ENCODE measurements around the gene C5. TPM values are rescaled to one million over a fixed set of nuclear protein-coding genes. Genes with fewer than 3 reads are reported as not detected.

The C5 gene
- polyA plus RNA-seq, 3 donors: 2.7 to 14.1 (median 3.0) TPM

- H3K27ac ChIP-seq (ENCODE audit: low read depth, low read length): peak overlapping the region; percentile 40
- WGBS, 3 donors: 86 to 92% (median 87%) methylated on average over 6 of the region's 6 CpGs
Measured at GRCh38 chr9:120919843-120920805, 130.0 kb downstream of the C5 start.

GRCh38 chr9:120918931-120919842 is 130.9 kb downstream of the C5 start:
- WGBS, 3 donors: 73 to 86% (median 78%) methylated on average over 20 of the region's 20 CpGs
- H3K27ac ChIP-seq (ENCODE audit: low read depth, low read length): peak overlapping the region; percentile 21

GRCh38 chr9:120917929-120918762 is 131.9 kb downstream of the C5 start:
- H3K27ac ChIP-seq (ENCODE audit: low read depth, low read length): no peak overlapping the region
- WGBS, 3 donors: 95% methylated on average over 4 of the region's 4 CpGs

GRCh38 chr9:120916991-120917880 is 132.8 kb downstream of the C5 start:
- WGBS, 3 donors: 91 to 95% (median 94%) methylated on average over 8 of the region's 8 CpGs

GRCh38 chr9:120916588-120916987 is 133.5 kb downstream of the C5 start:
- H3K27ac ChIP-seq (ENCODE audit: low read depth, low read length): no peak overlapping the region
- 38 to 48% (median 45%) methylated on average over 3 of the region's 3 CpGs for WGBS, 3 donors

More at GRCh38 chr9:120916991-120917880, 132.8 kb downstream of the C5 start:
- no peak overlapping the region for H3K27ac ChIP-seq (ENCODE audit: low read depth, low read length)

GRCh38 chr9:120915854-120916470 is 134.1 kb downstream of the C5 start:
- H3K27ac ChIP-seq (ENCODE audit: low read depth, low read length): no peak overlapping the region

GRCh38 chr9:120914953-120915352 is 135.1 kb downstream of the C5 start:
- no peak overlapping the region for H3K27ac ChIP-seq (ENCODE audit: low read depth, low read length)
- WGBS, 3 donors: 93 to 98% (median 94%) methylated on average over 6 of the region's 6 CpGs

More at GRCh38 chr9:120915854-120916470, 134.1 kb downstream of the C5 start:
- WGBS, 3 donors: 65 to 78% (median 66%) methylated on average over 5 of the region's 5 CpGs

GRCh38 chr9:120914396-120914795 is 135.7 kb downstream of the C5 start:
- H3K27ac ChIP-seq (ENCODE audit: low read depth, low read length): no peak overlapping the region
- 64 to 83% (median 83%) methylated on average over 3 of the region's 3 CpGs for WGBS, 3 donors

- WGBS, 3 donors: 87 to 98% (median 90%) methylated on average over 4 of the region's 4 CpGs
- H3K27ac ChIP-seq (ENCODE audit: low read depth, low read length): no peak overlapping the region
Measured at GRCh38 chr9:120913647-120914264, 136.3 kb downstream of the C5 start.

GRCh38 chr9:120912958-120913646 is 137.0 kb downstream of the C5 start:
- no peak overlapping the region for H3K27ac ChIP-seq (ENCODE audit: low read depth, low read length)
- 86 to 92% (median 90%) methylated on average over 13 of the region's 13 CpGs for WGBS, 3 donors

- 84 to 93% (median 93%) methylated on average over 8 to 9 of the region's 9 CpGs for WGBS, 3 donors
- no peak overlapping the region for H3K27ac ChIP-seq (ENCODE audit: low read depth, low read length)
Measured at GRCh38 chr9:120911295-120911837, 138.7 kb downstream of the C5 start.

- 91 to 93% (median 93%) methylated on average over 3 of the region's 3 CpGs for WGBS, 3 donors
- no peak overlapping the region for H3K27ac ChIP-seq (ENCODE audit: low read depth, low read length)
Measured at GRCh38 chr9:120910643-120911042, 139.4 kb downstream of the C5 start.

GRCh38 chr9:120909904-120910303 is 140.2 kb downstream of the C5 start:
- no peak overlapping the region for H3K27ac ChIP-seq (ENCODE audit: low read depth, low read length)
- WGBS, 3 donors: 59 to 70% (median 64%) methylated on average over 5 of the region's 5 CpGs

- WGBS, 3 donors: 87 to 88% (median 87%) methylated on average over 11 of the region's 11 CpGs
- H3K27ac ChIP-seq (ENCODE audit: low read depth, low read length): no peak overlapping the region
Measured at GRCh38 chr9:120905315-120906164, 144.5 kb downstream of the C5 start.

GRCh38 chr9:120904978-120905301 is 145.1 kb downstream of the C5 start:
- no peak overlapping the region for H3K27ac ChIP-seq (ENCODE audit: low read depth, low read length)
- 93 to 97% (median 96%) methylated on average over 11 of the region's 11 CpGs for WGBS, 3 donors
